ENCODE data around the gene NLRP11. TPM values are rescaled to one million over a fixed set of nuclear protein-coding genes. Genes with fewer than 3 reads are reported as not detected.
A peak's percentile ranks its signal among the peaks of the same experiment; 100 is the strongest.

Gene NLRP11
- total and polyA plus RNA-seq, 9 donors: 0.08 to 0.62 (median 0.42) TPM; not detected in 1

GRCh38 chr19:55812449-55812848 lies 19.4 kb downstream of the NLRP11 start:
- TF ChIP-seq POLR2A (IDR thresholded peaks at IDR 0.05): no peak
- no peak for TF ChIP-seq EP300 (IDR thresholded peaks at IDR 0.05)
- TF ChIP-seq, protein P1, sequence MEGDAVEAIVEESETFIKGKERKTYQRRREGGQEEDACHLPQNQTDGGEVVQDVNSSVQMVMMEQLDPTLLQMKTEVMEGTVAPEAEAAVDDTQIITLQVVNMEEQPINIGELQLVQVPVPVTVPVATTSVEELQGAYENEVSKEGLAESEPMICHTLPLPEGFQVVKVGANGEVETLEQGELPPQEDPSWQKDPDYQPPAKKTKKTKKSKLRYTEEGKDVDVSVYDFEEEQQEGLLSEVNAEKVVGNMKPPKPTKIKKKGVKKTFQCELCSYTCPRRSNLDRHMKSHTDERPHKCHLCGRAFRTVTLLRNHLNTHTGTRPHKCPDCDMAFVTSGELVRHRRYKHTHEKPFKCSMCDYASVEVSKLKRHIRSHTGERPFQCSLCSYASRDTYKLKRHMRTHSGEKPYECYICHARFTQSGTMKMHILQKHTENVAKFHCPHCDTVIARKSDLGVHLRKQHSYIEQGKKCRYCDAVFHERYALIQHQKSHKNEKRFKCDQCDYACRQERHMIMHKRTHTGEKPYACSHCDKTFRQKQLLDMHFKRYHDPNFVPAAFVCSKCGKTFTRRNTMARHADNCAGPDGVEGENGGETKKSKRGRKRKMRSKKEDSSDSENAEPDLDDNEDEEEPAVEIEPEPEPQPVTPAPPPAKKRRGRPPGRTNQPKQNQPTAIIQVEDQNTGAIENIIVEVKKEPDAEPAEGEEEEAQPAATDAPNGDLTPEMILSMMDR (IDR thresholded peaks at IDR 0.05): no peak
- no peak for DNase-seq

GRCh38 chr19:55811340-55811739 lies 20.5 kb downstream of the NLRP11 start:
- TF ChIP-seq, protein P1 (IDR thresholded peaks at IDR 0.05): no peak
- no peak for TF ChIP-seq POLR2A (IDR thresholded peaks at IDR 0.05)
- TF ChIP-seq EP300 (IDR thresholded peaks at IDR 0.05): no peak
- no peaks in the 10 kb centered on the region for H3K27me3 ChIP-seq
- no peak for DNase-seq
- intact Hi-C loops (cut with DNase I): no loop called here
- no peaks in the 10 kb centered on the region for H3K36me3 ChIP-seq
- WGBS, 3 donors: 60 to 71% (median 60%) methylated on average over 3 of the region's 3 CpGs
- no peaks in the 10 kb centered on the region for H3K4me1 ChIP-seq (ENCODE audit: insufficient read depth)
- no peaks in the 10 kb centered on the region for H3K9me3 ChIP-seq
- no peak overlapping the region for H3K27ac ChIP-seq
- H3K4me3 ChIP-seq: no peak overlapping the region

More at GRCh38 chr19:55812449-55812848, 19.4 kb downstream of the NLRP11 start:
- Histone ChIP-seq H3K27ac (no peak overlapping the region), H3K9me3 (no peaks in the 10 kb centered on the region), H3K36me3 (no peaks in the 10 kb centered on the region), H3K4me3 (no peak overlapping the region), H3K27me3 (no peaks in the 10 kb centered on the region), H3K4me1 (ENCODE audit: insufficient read depth) (no peaks in the 10 kb centered on the region)
- intact Hi-C loops (cut with DNase I): no loop called here
- WGBS, 3 donors: 52 to 55% (median 53%) methylated on average over 7 of the region's 7 CpGs

GRCh38 chr19:55809381-55810058 lies 22.3 kb downstream of the NLRP11 start:
- Histone ChIP-seq H3K4me1 (ENCODE audit: insufficient read depth) (no peaks in the 10 kb centered on the region), H3K9me3 (no peaks in the 10 kb centered on the region), H3K4me3 (no peak overlapping the region), H3K27ac (no peak overlapping the region), H3K36me3 (no peaks in the 10 kb centered on the region), H3K27me3 (no peaks in the 10 kb centered on the region)
- TF ChIP-seq, protein P1 (IDR thresholded peaks at IDR 0.05): no peak
- TF ChIP-seq EP300 (IDR thresholded peaks at IDR 0.05): no peak
- TF ChIP-seq POLR2A (IDR thresholded peaks at IDR 0.05): no peak
- intact Hi-C loops (cut with DNase I): no loop called here
- DNase-seq: peak; percentile 15 to 66 (median 27)
- 22 to 30% (median 28%) methylated on average over 20 of the region's 20 CpGs for WGBS, 3 donors

GRCh38 chr19:55802281-55802680 lies 29.5 kb downstream of the NLRP11 start:
- no peak overlapping the region for H3K27ac ChIP-seq
- no peaks in the 10 kb centered on the region for H3K4me1 ChIP-seq (ENCODE audit: insufficient read depth)
- no peak overlapping the region for H3K4me3 ChIP-seq
- TF ChIP-seq EP300 (IDR thresholded peaks at IDR 0.05): no peak
- TF ChIP-seq, protein P1 (IDR thresholded peaks at IDR 0.05): no peak
- TF ChIP-seq POLR2A (IDR thresholded peaks at IDR 0.05): no peak
- no peaks in the 10 kb centered on the region for H3K9me3 ChIP-seq
- intact Hi-C loops (cut with DNase I): no loop called here
- WGBS, 3 donors: 75 to 87% (median 87%) methylated on average over 2 of the region's 2 CpGs
- H3K27me3 ChIP-seq: no peaks in the 10 kb centered on the region
- no peak for DNase-seq
- H3K36me3 ChIP-seq: no peaks in the 10 kb centered on the region

Measured in ovary (tissue), 9 donors.